ENCODE results near the gene LAMA5. TPM values are rescaled to one million over a fixed set of nuclear protein-coding genes. Genes with fewer than 3 reads are reported as not detected.

Gene LAMA5
- polyA plus RNA-seq, 3 donors, result 0.05 TPM; not detected in 2

GRCh38 chr20:62345681-62346370, 21.3 kb downstream of the LAMA5 start:
- no peaks in the 10 kb centered on the region for H3K4me1 Mint-ChIP-seq
- no peak overlapping the region for H3K27ac ChIP-seq (ENCODE audit: low read depth in 1 of 2, low read length in 2 of 2)

GRCh38 chr20:62344782-62345181, 22.3 kb downstream of the LAMA5 start:
- no peak overlapping the region for H3K4me2 ChIP-seq (replicated peaks; ENCODE audit: extremely low read depth, low read length, poor library complexity, severe bottlenecking)

More at GRCh38 chr20:62345681-62346370, 21.3 kb downstream of the LAMA5 start:
- H3K9me3 Mint-ChIP-seq, result peaks cover 3 to 19% (median 10%) of the 10 kb centered on the region in 7 donors
- no peak for TF ChIP-seq CTCF (IDR thresholded peaks at IDR 0.05)
- no peaks in the 10 kb centered on the region for H3K36me3 Mint-ChIP-seq
- H3K4me3 ChIP-seq (replicated peaks in 1 of 3; ENCODE audit: low read depth in 2 of 3, low read length in 3 of 3), result no peak overlapping the region
- no peak overlapping the region for H3K4me3 Mint-ChIP-seq
- no peak overlapping the region for H3K9ac ChIP-seq (ENCODE audit: insufficient read depth, low read length, poor library complexity, severe bottlenecking)
- H3K27me3 ChIP-seq (ENCODE audit: control insufficient read depth in 2 of 2, insufficient read depth in 2 of 2, low read length in 2 of 2), result no peaks in the 10 kb centered on the region
- peaks cover 5 to 13% (median 5%) of the 10 kb centered on the region in 3 donors for H3K27me3 Mint-ChIP-seq (ENCODE audit: low read depth in 3 of 3)
- no peak overlapping the region for H3K4me2 ChIP-seq (replicated peaks; ENCODE audit: extremely low read depth, low read length, poor library complexity, severe bottlenecking)
- no peaks in the 10 kb centered on the region for H3K79me2 ChIP-seq (ENCODE audit: insufficient read depth, low read length)
- WGBS (ENCODE audit: insufficient coverage), result 95% methylated on average over 17 of the region's 25 CpGs
- H3K4me1 ChIP-seq (ENCODE audit: control insufficient read depth in 1 of 2, insufficient read depth in 2 of 2, low read length in 2 of 2), result no peaks in the 10 kb centered on the region
- no peak overlapping the region for H3K27ac Mint-ChIP-seq
- no peaks in the 10 kb centered on the region for H4K20me1 ChIP-seq (ENCODE audit: insufficient read depth, low read length)
- DNase-seq, result no peak
- no peaks in the 10 kb centered on the region for H3K9me3 ChIP-seq (replicated peaks in 1 of 2; ENCODE audit: control insufficient read depth in 1 of 2, insufficient read depth in 1 of 2, low read length in 2 of 2)
- H3K36me3 ChIP-seq (replicated peaks in 1 of 2; ENCODE audit: control insufficient read depth in 1 of 2, insufficient read depth in 2 of 2, low read length in 2 of 2), result no peaks in the 10 kb centered on the region
- intact Hi-C loops (cut with micrococcal nuclease), result no loop called here
- no peak overlapping the region for H2AFZ ChIP-seq (ENCODE audit: insufficient read depth, low read depth, low read length, poor library complexity, severe bottlenecking)

More at GRCh38 chr20:62344782-62345181, 22.3 kb downstream of the LAMA5 start:
- H3K4me1 Mint-ChIP-seq, result peaks cover 5% of the 10 kb centered on the region
- peaks cover 5 to 13% (median 8%) of the 10 kb centered on the region in 3 donors for H3K27me3 Mint-ChIP-seq (ENCODE audit: low read depth in 3 of 3)
- no peaks in the 10 kb centered on the region for H3K79me2 ChIP-seq (ENCODE audit: insufficient read depth, low read length)
- H4K20me1 ChIP-seq (ENCODE audit: insufficient read depth, low read length), result no peaks in the 10 kb centered on the region
- H2AFZ ChIP-seq (ENCODE audit: insufficient read depth, low read depth, low read length, poor library complexity, severe bottlenecking), result no peak overlapping the region
- DNase-seq, result no peak
- H3K27ac Mint-ChIP-seq, result no peak overlapping the region
- WGBS (ENCODE audit: insufficient coverage), result 76% methylated on average over 9 of the region's 10 CpGs
- no peaks in the 10 kb centered on the region for H3K36me3 ChIP-seq (replicated peaks in 1 of 2; ENCODE audit: control insufficient read depth in 1 of 2, insufficient read depth in 2 of 2, low read length in 2 of 2)
- no peak overlapping the region for H3K4me3 ChIP-seq (replicated peaks in 1 of 3; ENCODE audit: low read depth in 2 of 3, low read length in 3 of 3)
- peaks cover 5 to 6% of the 10 kb centered on the region in 2 donors for H3K4me1 ChIP-seq (ENCODE audit: control insufficient read depth in 1 of 2, insufficient read depth in 2 of 2, low read length in 2 of 2)
- peaks cover 3 to 19% (median 12%) of the 10 kb centered on the region in 7 donors for H3K9me3 Mint-ChIP-seq
- H3K27ac ChIP-seq (ENCODE audit: low read depth in 1 of 2, low read length in 2 of 2), result no peak overlapping the region
- TF ChIP-seq CTCF (IDR thresholded peaks at IDR 0.05), result no peak
- no peaks in the 10 kb centered on the region for H3K36me3 Mint-ChIP-seq
- H3K27me3 ChIP-seq (ENCODE audit: control insufficient read depth in 2 of 2, insufficient read depth in 2 of 2, low read length in 2 of 2), result no peaks in the 10 kb centered on the region
- no peaks in the 10 kb centered on the region for H3K9me3 ChIP-seq (replicated peaks in 1 of 2; ENCODE audit: control insufficient read depth in 1 of 2, insufficient read depth in 1 of 2, low read length in 2 of 2)
- no peak overlapping the region for H3K9ac ChIP-seq (ENCODE audit: insufficient read depth, low read length, poor library complexity, severe bottlenecking)
- H3K4me3 Mint-ChIP-seq, result no peak overlapping the region
- intact Hi-C loops (cut with micrococcal nuclease), result no loop called here
